WTC11 (cell line): ENCODE results near the gene DLL4.

Experiments used
- ELF4 ChIP-seq: sonication (generic); formaldehyde crosslinking; IDR thresholded peaks from 2 replicates; pipeline ENCODE4 v1.8.1; 2022; ENCODE audit warnings: low read depth, mild to moderate bottlenecking, moderate library complexity, missing genetic modification reagents
- FOXK1 ChIP-seq: sonication (generic); formaldehyde crosslinking; IDR thresholded peaks from 2 replicates; pipeline ENCODE4 v1.8.0; 2022; ENCODE audit warnings: mild to moderate bottlenecking, moderate library complexity, missing genetic modification reagents
- NR2C2 ChIP-seq: sonication (generic); formaldehyde crosslinking; IDR thresholded peaks from 2 replicates; pipeline ENCODE4 v1.8.0; 2022; ENCODE audit warnings: mild to moderate bottlenecking, missing genetic modification reagents
- TF ChIP-seq, protein P1 (sequence below): sonication (generic); formaldehyde crosslinking; IDR thresholded peaks from 2 replicates; pipeline ENCODE4 v1.8.0; 2023; ENCODE audit warnings: missing genetic modification reagents
- TF ChIP-seq, protein P2 (sequence below): sonication (generic); formaldehyde crosslinking; conservative IDR thresholded peaks from 2 replicates; pipeline ENCODE4 v1.8.1; 2022; ENCODE audit warnings: mild to moderate bottlenecking, missing genetic modification reagents
- TF ChIP-seq, protein P3 (sequence below): sonication (generic); formaldehyde crosslinking; IDR thresholded peaks from 2 replicates; pipeline ENCODE4 v1.8.1; 2023; ENCODE audit warnings: mild to moderate bottlenecking, moderate library complexity, missing genetic modification reagents
- TF ChIP-seq, protein P4 (sequence below): fragments of 200-600 bp; IDR thresholded peaks from 2 replicates; pipeline ENCODE4 v1.8.0; 2022; ENCODE audit warnings: antibody characterized with exemption

DNA sequence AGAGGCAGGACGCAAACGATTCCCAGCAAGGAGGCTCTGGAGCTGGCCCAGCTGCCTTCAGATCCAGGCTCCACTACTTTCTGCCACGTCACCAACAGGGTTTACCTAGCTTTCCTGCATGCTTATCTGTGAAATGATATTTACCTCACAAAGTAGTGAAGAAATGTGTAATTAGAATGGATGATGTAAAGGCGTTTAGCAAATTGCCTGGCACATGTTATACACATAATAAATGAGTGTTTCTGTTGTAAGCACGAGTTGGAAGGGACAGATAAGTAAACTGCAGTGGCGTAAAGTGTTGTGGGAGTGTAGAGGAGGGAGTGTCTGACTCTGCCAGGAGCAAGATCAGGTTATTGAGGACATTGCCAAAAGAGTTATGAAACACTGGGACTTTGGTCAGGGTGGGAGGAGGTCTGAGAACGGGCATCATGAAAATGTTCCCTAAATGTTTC is 20.6 kb downstream of the DLL4 start:
- TF ChIP-seq NR2C2 (CRISPR knock-in tag): no peak
- no peak for TF ChIP-seq ELF4 (CRISPR knock-in tag)
- TF ChIP-seq FOXK1: no peak
- TF ChIP-seq, protein P1, sequence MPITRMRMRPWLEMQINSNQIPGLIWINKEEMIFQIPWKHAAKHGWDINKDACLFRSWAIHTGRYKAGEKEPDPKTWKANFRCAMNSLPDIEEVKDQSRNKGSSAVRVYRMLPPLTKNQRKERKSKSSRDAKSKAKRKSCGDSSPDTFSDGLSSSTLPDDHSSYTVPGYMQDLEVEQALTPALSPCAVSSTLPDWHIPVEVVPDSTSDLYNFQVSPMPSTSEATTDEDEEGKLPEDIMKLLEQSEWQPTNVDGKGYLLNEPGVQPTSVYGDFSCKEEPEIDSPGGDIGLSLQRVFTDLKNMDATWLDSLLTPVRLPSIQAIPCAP (CRISPR knock-in tag): no peak
- TF ChIP-seq, protein P2, sequence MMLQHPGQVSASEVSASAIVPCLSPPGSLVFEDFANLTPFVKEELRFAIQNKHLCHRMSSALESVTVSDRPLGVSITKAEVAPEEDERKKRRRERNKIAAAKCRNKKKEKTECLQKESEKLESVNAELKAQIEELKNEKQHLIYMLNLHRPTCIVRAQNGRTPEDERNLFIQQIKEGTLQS: no peak
- TF ChIP-seq, protein P3, sequence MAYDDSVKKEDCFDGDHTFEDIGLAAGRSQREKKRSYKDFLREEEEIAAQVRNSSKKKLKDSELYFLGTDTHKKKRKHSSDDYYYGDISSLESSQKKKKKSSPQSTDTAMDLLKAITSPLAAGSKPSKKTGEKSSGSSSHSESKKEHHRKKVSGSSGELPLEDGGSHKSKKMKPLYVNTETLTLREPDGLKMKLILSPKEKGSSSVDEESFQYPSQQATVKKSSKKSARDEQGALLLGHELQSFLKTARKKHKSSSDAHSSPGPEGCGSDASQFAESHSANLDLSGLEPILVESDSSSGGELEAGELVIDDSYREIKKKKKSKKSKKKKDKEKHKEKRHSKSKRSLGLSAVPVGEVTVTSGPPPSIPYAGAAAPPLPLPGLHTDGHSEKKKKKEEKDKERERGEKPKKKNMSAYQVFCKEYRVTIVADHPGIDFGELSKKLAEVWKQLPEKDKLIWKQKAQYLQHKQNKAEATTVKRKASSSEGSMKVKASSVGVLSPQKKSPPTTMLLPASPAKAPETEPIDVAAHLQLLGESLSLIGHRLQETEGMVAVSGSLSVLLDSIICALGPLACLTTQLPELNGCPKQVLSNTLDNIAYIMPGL (CRISPR knock-in tag): no peak
- TF ChIP-seq, protein P4, sequence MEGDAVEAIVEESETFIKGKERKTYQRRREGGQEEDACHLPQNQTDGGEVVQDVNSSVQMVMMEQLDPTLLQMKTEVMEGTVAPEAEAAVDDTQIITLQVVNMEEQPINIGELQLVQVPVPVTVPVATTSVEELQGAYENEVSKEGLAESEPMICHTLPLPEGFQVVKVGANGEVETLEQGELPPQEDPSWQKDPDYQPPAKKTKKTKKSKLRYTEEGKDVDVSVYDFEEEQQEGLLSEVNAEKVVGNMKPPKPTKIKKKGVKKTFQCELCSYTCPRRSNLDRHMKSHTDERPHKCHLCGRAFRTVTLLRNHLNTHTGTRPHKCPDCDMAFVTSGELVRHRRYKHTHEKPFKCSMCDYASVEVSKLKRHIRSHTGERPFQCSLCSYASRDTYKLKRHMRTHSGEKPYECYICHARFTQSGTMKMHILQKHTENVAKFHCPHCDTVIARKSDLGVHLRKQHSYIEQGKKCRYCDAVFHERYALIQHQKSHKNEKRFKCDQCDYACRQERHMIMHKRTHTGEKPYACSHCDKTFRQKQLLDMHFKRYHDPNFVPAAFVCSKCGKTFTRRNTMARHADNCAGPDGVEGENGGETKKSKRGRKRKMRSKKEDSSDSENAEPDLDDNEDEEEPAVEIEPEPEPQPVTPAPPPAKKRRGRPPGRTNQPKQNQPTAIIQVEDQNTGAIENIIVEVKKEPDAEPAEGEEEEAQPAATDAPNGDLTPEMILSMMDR: no peak
